ENCODE results near the gene DDX39B. TPM values are rescaled to one million over a fixed set of nuclear protein-coding genes. Genes with fewer than 3 reads are reported as not detected.

DDX39B gene
- total and polyA plus RNA-seq, 9 of the 15 experiments (the other 6 are each of a cell fraction or from before 2014, with no cell fraction given): 479 to 869 (median 592) TPM

DNA sequence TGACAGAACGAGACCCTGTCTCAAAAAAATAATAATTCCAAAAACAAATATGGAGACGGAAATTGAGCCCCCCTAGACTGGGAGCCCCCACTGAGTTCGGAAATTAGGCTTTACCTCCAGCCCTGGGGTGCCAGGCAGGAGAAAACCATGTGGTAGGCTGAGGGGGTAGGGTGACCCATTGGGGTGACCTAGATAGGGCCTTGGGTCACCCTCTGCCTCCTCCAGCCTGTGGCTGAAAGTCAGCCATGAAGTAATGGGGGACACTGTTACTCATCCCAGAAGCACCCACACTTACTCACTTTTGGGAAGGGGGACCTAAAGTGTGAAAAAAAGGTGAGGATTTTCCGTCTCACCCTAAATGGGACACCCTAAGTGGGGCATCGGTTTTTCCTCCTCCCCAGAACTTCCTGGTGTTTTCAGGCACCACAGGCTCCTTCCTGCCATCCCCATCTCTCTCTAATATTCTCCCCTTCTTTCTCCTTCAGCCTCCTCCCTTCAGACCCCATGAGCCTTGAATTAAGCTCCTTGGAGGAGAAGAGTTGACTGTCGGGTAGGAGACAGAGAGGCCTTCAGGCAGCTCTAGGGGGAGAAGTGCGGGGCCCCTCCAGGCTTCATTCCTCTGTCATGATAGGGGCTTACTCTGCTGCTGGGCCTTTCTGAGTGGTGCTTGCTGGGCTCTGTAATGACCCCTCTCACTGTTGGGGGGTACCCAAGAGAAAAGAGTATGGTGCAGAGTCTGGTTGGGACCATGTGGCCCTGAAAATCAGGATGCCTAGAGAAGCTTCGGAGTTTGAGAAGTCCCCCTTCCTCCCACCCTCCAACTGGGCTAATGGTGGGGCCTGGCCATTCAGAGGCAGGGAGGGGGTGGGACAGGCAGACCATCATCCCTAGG is 38.0 kb upstream of the DDX39B start:
- H3K79me2 ChIP-seq (ENCODE audit: control insufficient read depth, insufficient read depth, low read length): no peaks in the 10 kb centered on the region
- CTCF ChIA-PET (ENCODE audit: low intra/inter-chr PET ratio): interaction anchor here (1.3 kb wide), 1 partner anchor 32 kb away, joined by 4 read pairs; the partner anchor contains the start of gene NFKBIL1
- no peak overlapping the region for H3K27ac ChIP-seq (ENCODE audit: extremely low read depth, low read depth, low read length)
- TF ChIP-seq, protein P1, sequence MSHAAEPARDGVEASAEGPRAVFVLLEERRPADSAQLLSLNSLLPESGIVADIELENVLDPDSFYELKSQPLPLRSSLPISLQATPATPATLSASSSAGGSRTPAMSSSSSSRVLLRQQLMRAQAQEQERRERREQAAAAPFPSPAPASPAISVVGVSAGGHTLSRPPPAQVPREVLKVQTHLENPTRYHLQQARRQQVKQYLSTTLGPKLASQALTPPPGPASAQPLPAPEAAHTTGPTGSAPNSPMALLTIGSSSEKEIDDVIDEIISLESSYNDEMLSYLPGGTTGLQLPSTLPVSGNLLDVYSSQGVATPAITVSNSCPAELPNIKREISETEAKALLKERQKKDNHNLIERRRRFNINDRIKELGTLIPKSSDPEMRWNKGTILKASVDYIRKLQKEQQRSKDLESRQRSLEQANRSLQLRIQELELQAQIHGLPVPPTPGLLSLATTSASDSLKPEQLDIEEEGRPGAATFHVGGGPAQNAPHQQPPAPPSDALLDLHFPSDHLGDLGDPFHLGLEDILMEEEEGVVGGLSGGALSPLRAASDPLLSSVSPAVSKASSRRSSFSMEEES (CRISPR knock-in tag; IDR thresholded peaks at IDR 0.05): no peak
- TF ChIP-seq HDAC8 (tag; IDR thresholded peaks at IDR 0.05) (no peak), GABPA (tag; conservative IDR thresholded peaks at IDR 0.05; ENCODE audit: low read depth) (peak; percentile 19; the same call in 1 of the 2 replicates), MAFG (tag; conservative IDR thresholded peaks at IDR 0.05) (no peak), HDGF (IDR thresholded peaks at IDR 0.05) (no peak), LARP7 (IDR thresholded peaks at IDR 0.05) (no peak), SMC3 (conservative IDR thresholded peaks at IDR 0.05; ENCODE audit: insufficient read depth, low read depth, low read length) (no peak)
- TF ChIP-seq, protein P2, sequence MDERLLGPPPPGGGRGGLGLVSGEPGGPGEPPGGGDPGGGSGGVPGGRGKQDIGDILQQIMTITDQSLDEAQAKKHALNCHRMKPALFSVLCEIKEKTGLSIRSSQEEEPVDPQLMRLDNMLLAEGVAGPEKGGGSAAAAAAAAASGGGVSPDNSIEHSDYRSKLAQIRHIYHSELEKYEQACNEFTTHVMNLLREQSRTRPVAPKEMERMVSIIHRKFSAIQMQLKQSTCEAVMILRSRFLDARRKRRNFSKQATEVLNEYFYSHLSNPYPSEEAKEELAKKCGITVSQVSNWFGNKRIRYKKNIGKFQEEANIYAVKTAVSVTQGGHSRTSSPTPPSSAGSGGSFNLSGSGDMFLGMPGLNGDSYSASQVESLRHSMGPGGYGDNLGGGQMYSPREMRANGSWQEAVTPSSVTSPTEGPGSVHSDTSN (CRISPR knock-in tag; IDR thresholded peaks at IDR 0.05; ENCODE audit: low read depth): no peak
- TF ChIP-seq, protein P2 (tag; conservative IDR thresholded peaks at IDR 0.05; ENCODE audit: low read depth): no peak
- TF ChIP-seq, protein P3, sequence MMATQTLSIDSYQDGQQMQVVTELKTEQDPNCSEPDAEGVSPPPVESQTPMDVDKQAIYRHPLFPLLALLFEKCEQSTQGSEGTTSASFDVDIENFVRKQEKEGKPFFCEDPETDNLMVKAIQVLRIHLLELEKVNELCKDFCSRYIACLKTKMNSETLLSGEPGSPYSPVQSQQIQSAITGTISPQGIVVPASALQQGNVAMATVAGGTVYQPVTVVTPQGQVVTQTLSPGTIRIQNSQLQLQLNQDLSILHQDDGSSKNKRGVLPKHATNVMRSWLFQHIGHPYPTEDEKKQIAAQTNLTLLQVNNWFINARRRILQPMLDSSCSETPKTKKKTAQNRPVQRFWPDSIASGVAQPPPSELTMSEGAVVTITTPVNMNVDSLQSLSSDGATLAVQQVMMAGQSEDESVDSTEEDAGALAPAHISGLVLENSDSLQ (IDR thresholded peaks at IDR 0.05): no peak
- TF ChIP-seq, protein P4, sequence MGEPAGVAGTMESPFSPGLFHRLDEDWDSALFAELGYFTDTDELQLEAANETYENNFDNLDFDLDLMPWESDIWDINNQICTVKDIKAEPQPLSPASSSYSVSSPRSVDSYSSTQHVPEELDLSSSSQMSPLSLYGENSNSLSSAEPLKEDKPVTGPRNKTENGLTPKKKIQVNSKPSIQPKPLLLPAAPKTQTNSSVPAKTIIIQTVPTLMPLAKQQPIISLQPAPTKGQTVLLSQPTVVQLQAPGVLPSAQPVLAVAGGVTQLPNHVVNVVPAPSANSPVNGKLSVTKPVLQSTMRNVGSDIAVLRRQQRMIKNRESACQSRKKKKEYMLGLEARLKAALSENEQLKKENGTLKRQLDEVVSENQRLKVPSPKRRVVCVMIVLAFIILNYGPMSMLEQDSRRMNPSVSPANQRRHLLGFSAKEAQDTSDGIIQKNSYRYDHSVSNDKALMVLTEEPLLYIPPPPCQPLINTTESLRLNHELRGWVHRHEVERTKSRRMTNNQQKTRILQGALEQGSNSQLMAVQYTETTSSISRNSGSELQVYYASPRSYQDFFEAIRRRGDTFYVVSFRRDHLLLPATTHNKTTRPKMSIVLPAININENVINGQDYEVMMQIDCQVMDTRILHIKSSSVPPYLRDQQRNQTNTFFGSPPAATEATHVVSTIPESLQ (CRISPR knock-in tag; IDR thresholded peaks at IDR 0.05): no peak
- TF ChIP-seq, protein P5, sequence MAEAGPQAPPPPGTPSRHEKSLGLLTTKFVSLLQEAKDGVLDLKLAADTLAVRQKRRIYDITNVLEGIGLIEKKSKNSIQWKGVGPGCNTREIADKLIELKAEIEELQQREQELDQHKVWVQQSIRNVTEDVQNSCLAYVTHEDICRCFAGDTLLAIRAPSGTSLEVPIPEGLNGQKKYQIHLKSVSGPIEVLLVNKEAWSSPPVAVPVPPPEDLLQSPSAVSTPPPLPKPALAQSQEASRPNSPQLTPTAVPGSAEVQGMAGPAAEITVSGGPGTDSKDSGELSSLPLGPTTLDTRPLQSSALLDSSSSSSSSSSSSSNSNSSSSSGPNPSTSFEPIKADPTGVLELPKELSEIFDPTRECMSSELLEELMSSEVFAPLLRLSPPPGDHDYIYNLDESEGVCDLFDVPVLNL (CRISPR knock-in tag; IDR thresholded peaks at IDR 0.05; ENCODE audit: low read depth): no peak

More for the DNA sequence above, 38.0 kb upstream of the DDX39B start:
- H3K9ac ChIP-seq (ENCODE audit: insufficient read depth in 1 of 2, low read depth in 2 of 2, low read length in 2 of 2): no peak overlapping the region
- WGBS (ENCODE audit: insufficient coverage, low coverage, missing lambda C conversion rate): 68% methylated on average over 8 of the region's 8 CpGs
- no peaks in the 10 kb centered on the region for H4K20me1 ChIP-seq (replicated peaks; ENCODE audit: control insufficient read depth, insufficient read depth, low read length)
- POLR2A ChIA-PET: interaction anchor here (0.6 to 3.3 kb wide), 12 partner anchors 9 to 1988 kb away, joined by 3 to 20 read pairs (median 4); partner anchors contain the start of genes APOM, DDX39B and MICB
- no peaks in the 10 kb centered on the region for H3K27me3 ChIP-seq (ENCODE audit: control insufficient read depth in 2 of 2, insufficient read depth in 2 of 2, low read length in 2 of 2)
- no peaks in the 10 kb centered on the region for H3K36me3 ChIP-seq (ENCODE audit: control insufficient read depth, insufficient read depth, low read length)
- H2AFZ ChIP-seq (ENCODE audit: low read depth, low read length): no peak overlapping the region; the same call in 1 of the 2 replicates
- peak overlapping the region; percentile 91 for H3K4me2 ChIP-seq (ENCODE audit: insufficient read depth, low read length)
- in situ Hi-C loops (cut with MboI) (no loop called here), intact Hi-C loops (cut with micrococcal nuclease) (loop anchor here (1.0 to 10.0 kb wide), 3 partner anchors 19 to 385 kb away; partner anchors contain the start of genes ATP6V1G2 and NFKBIL1)
- no peak overlapping the region for H3K4me3 ChIP-seq
- H3K4me1 ChIP-seq (replicated peaks in 1 of 2; ENCODE audit: control insufficient read depth in 2 of 2, insufficient read depth in 2 of 2, low read length in 2 of 2): peaks cover 0 to 30% of the 10 kb centered on the region in 2 experiments; a peak in 3 of 5 replicates
- no peak for DNase-seq (ENCODE audit: extremely low read depth in 1 of 4, low spot score in 3 of 4)
- no peaks in the 10 kb centered on the region for H3K9me3 ChIP-seq (replicated peaks; ENCODE audit: control insufficient read depth, insufficient read depth, low read depth, low read length)
- no peaks in the 10 kb centered on the region for H3K9me1 ChIP-seq (ENCODE audit: control insufficient read depth, insufficient read depth, low read length)
- no TSS peak for BruUV-seq (replicated peaks)
- no peak for FAIRE-seq
- ATAC-seq: no peak
